Small intestine (tissue), 7 donors: ENCODE data around the gene LAMP5. TPM values are rescaled to one million over a fixed set of nuclear protein-coding genes. Genes with fewer than 3 reads are reported as not detected.

ENCODE experiments used
- DNase-seq, 2 donors: peaks; one replicate each; pipeline versions ENCODE4 v3.0.0 to v3.0.0-alpha.2; 2013
- FAIRE-seq: peaks from 2 replicates; lab custom pipeline; 2012; peaks lifted over from hg19 to GRCh38; lab: Jason Lieb, UNC
- H3K27ac ChIP-seq, 3 donors: one replicate each; pipeline ENCODE4 v1.5.1; 2013; ENCODE audit warnings: low read length in 2 of 3, mild to moderate bottlenecking in 2 of 3, control low read depth in 1 of 3, inconsistent platforms in 1 of 3, low read depth in 1 of 3, moderate library complexity in 1 of 3
- H3K27me3 ChIP-seq, 3 donors: one replicate each; pipeline ENCODE4 v1.6.1; 2013; ENCODE audit warnings: low read length in 3 of 3, inconsistent platforms in 1 of 3; ENCODE audit not compliant: control insufficient read depth in 3 of 3, insufficient read depth in 3 of 3
- H3K36me3 ChIP-seq, 3 donors: one replicate each; pipeline ENCODE4 v1.6.1; 2013; ENCODE audit warnings: low read length in 3 of 3, inconsistent platforms in 1 of 3, low read depth in 1 of 3, mild to moderate bottlenecking in 1 of 3, moderate library complexity in 1 of 3; ENCODE audit not compliant: control insufficient read depth in 3 of 3, insufficient read depth in 2 of 3
- H3K4me1 ChIP-seq, 3 donors: one replicate each; pipeline ENCODE4 v1.6.1; 2013; ENCODE audit warnings: low read length in 2 of 3, inconsistent platforms in 1 of 3, low read depth in 1 of 3, mild to moderate bottlenecking in 1 of 3, moderate library complexity in 1 of 3; ENCODE audit not compliant: control insufficient read depth in 3 of 3, insufficient read depth in 2 of 3
- H3K4me3 ChIP-seq, 3 donors: one replicate each; pipeline ENCODE4 v1.5.1; 2013; ENCODE audit warnings: low read length in 3 of 3, control low read depth in 1 of 3, inconsistent platforms in 1 of 3, low read depth in 1 of 3, mild to moderate bottlenecking in 1 of 3, moderate library complexity in 1 of 3
- H3K9me3 ChIP-seq, 2 donors: one replicate each; pipeline ENCODE4 v1.6.1; 2013; ENCODE audit warnings: low read depth in 1 of 2, low read length in 1 of 2; ENCODE audit not compliant: control insufficient read depth in 2 of 2, insufficient read depth in 1 of 2
- WGBS, 3 donors: extraction: QIAGEN DNeasy Blood & Tissue Kit; methylation state at CpG; one replicate each; pipeline ENCODE4 v1.1.7; 2013; 5-methylcytosine and 5-hydroxymethylcytosine counted together
- polyA plus RNA-seq, 4 donors: library from polyadenylated mRNA; stranded (reverse) in 3 of 4; unstranded in 1 of 4; fragments of 200-250 nt in 3 of 4; fragments of 120-200 nt in 1 of 4; gene quantifications; one replicate each; pipeline versions ENCODE4 v1.2.1 to v1.2.3, GENCODE V29; 2013
- donor health status: healthy with polysubstance abuse.
- donor health status: control.
- donor health status: control.
- donor health status: Bipolar disorder and iron deficiency.
- donor health status: healthy.

Gene LAMP5
- polyA plus RNA-seq, 4 donors, result 0.54 to 0.86 (median 0.54) TPM; not detected in 1

GRCh38 chr20:9532069-9532838, 17.9 kb downstream of the LAMP5 start:
- Histone ChIP-seq H3K27me3 (no peaks in the 10 kb centered on the region), H3K4me3 (no peak overlapping the region), H3K9me3 (no peaks in the 10 kb centered on the region), H3K27ac (no peak overlapping the region), H3K36me3 (no peaks in the 10 kb centered on the region), H3K4me1 (no peaks in the 10 kb centered on the region)
- FAIRE-seq, result no peak
- WGBS, 3 donors, result 51 to 63% (median 61%) methylated on average over 4 of the region's 4 CpGs
- DNase-seq, result no peak

- no peaks in the 10 kb centered on the region for H3K9me3 ChIP-seq
- 74 to 87% (median 81%) methylated on average over 5 of the region's 5 CpGs for WGBS, 3 donors
- no peaks in the 10 kb centered on the region for H3K27me3 ChIP-seq
- H3K4me3 ChIP-seq, result no peak overlapping the region
- no peaks in the 10 kb centered on the region for H3K36me3 ChIP-seq
- no peak overlapping the region for H3K27ac ChIP-seq
- DNase-seq, result no peak
- H3K4me1 ChIP-seq, result no peaks in the 10 kb centered on the region
- no peak for FAIRE-seq
Observed at GRCh38 chr20:9534025-9534424, 19.6 kb downstream of the LAMP5 start.

GRCh38 chr20:9535449-9535848, 21.1 kb downstream of the LAMP5 start:
- 72 to 75% (median 73%) methylated on average over 2 of the region's 2 CpGs for WGBS, 3 donors
- no peaks in the 10 kb centered on the region for H3K27me3 ChIP-seq
- no peak overlapping the region for H3K4me3 ChIP-seq
- DNase-seq, result no peak
- H3K9me3 ChIP-seq, result no peaks in the 10 kb centered on the region
- H3K4me1 ChIP-seq, result no peaks in the 10 kb centered on the region
- FAIRE-seq, result no peak
- no peak overlapping the region for H3K27ac ChIP-seq
- H3K36me3 ChIP-seq, result no peaks in the 10 kb centered on the region

- Histone ChIP-seq H3K4me3 (no peak overlapping the region), H3K4me1 (no peaks in the 10 kb centered on the region), H3K9me3 (no peaks in the 10 kb centered on the region), H3K36me3 (no peaks in the 10 kb centered on the region), H3K27me3 (no peaks in the 10 kb centered on the region), H3K27ac (no peak overlapping the region)
- 31 to 47% (median 44%) methylated on average over 4 of the region's 4 CpGs for WGBS, 3 donors
- no peak for FAIRE-seq
- DNase-seq, result no peak
Observed at GRCh38 chr20:9543214-9543613, 28.8 kb downstream of the LAMP5 start.

- Histone ChIP-seq H3K36me3 (no peaks in the 10 kb centered on the region), H3K9me3 (peaks cover 0 to 3% of the 10 kb centered on the region in 2 donors), H3K27me3 (no peaks in the 10 kb centered on the region), H3K27ac (no peak overlapping the region), H3K4me1 (no peaks in the 10 kb centered on the region), H3K4me3 (no peak overlapping the region)
- 67 to 89% (median 67%) methylated on average over 1 of the region's 1 CpG for WGBS, 3 donors
- FAIRE-seq (no peak), DNase-seq (no peak)
Observed at GRCh38 chr20:9550283-9550682, 35.9 kb downstream of the LAMP5 start.

GRCh38 chr20:9550871-9551270, 36.5 kb downstream of the LAMP5 start:
- Histone ChIP-seq H3K4me3 (no peak overlapping the region), H3K36me3 (no peaks in the 10 kb centered on the region), H3K27ac (no peak overlapping the region), H3K27me3 (no peaks in the 10 kb centered on the region), H3K9me3 (peaks cover 0 to 3% of the 10 kb centered on the region in 2 donors), H3K4me1 (no peaks in the 10 kb centered on the region)
- 76 to 88% (median 80%) methylated on average over 2 of the region's 2 CpGs for WGBS, 3 donors
- DNase-seq (no peak), FAIRE-seq (no peak)

GRCh38 chr20:9551808-9552550, 37.6 kb downstream of the LAMP5 start:
- Histone ChIP-seq H3K4me1 (no peaks in the 10 kb centered on the region), H3K27ac (no peak overlapping the region), H3K4me3 (no peak overlapping the region), H3K27me3 (no peaks in the 10 kb centered on the region), H3K9me3 (peaks cover 0 to 3% of the 10 kb centered on the region in 2 donors), H3K36me3 (no peaks in the 10 kb centered on the region)
- WGBS, 3 donors, result 45 to 65% (median 45%) methylated on average over 4 of the region's 4 CpGs
- DNase-seq, result no peak
- FAIRE-seq, result no peak

- no peaks in the 10 kb centered on the region for H3K36me3 ChIP-seq
- H3K27me3 ChIP-seq, result no peaks in the 10 kb centered on the region
- DNase-seq (no peak), FAIRE-seq (no peak)
- H3K9me3 ChIP-seq, result peaks cover 0 to 3% of the 10 kb centered on the region in 2 donors
- H3K4me3 ChIP-seq, result no peak overlapping the region
- no peaks in the 10 kb centered on the region for H3K4me1 ChIP-seq
- H3K27ac ChIP-seq, result no peak overlapping the region
- WGBS, 3 donors, result 70 to 85% (median 76%) methylated on average over 2 of the region's 2 CpGs
Observed at GRCh38 chr20:9555781-9556180, 41.4 kb downstream of the LAMP5 start.
